Ovary (tissue), 3 donors: ENCODE results near the gene OR10H2.

Source experiments
- CTCF ChIP-seq, 3 donors: fragments of 450-650 bp in 2 of 3; fragments of 200-600 bp in 1 of 3; IDR thresholded peaks; one replicate each; pipeline versions ENCODE4 v1.5.1 to v1.8.0; 2016 to 2022; ENCODE audit warnings: antibody characterized with exemption in 3 of 3, mild to moderate bottlenecking in 1 of 3
- EP300 ChIP-seq: sonication (generic); formaldehyde crosslinking; IDR thresholded peaks from one replicate; pipeline ENCODE4 v1.6.1; 2017; ENCODE audit warnings: antibody characterized with exemption
- POLR2A ChIP-seq: fragments of 450-650 bp; IDR thresholded peaks from one replicate; pipeline ENCODE4 v1.6.1; 2017; ENCODE audit warnings: antibody characterized with exemption, mild to moderate bottlenecking, moderate library complexity
- donor health status: DM: no; HTN: no; CAD: no.

- TF ChIP-seq CTCF (IDR thresholded peaks at IDR 0.05): no peak
- TF ChIP-seq POLR2A: no peak
- TF ChIP-seq EP300: no peak
These were observed 13.2 kb upstream of the OR10H2 start for GRCh38 chr19:15714638-15715037.
